Measurements from ENCODE around the gene CERS4.

- no peak for TF ChIP-seq POLR2A (IDR thresholded peaks at IDR 0.05; ENCODE audit: low read depth, low read length)
- no peak for TF ChIP-seq SP1 (IDR thresholded peaks at IDR 0.05; ENCODE audit: low read depth, low read length)
- TF ChIP-seq PBX3 (IDR thresholded peaks at IDR 0.05; ENCODE audit: insufficient replicate concordance, low read depth, low read length): no peak
- TF ChIP-seq EZH2 (IDR thresholded peaks at IDR 0.05; ENCODE audit: borderline replicate concordance, control insufficient read depth, low read depth, low read length): no peak
- no peak for TF ChIP-seq ATF3 (IDR thresholded peaks at IDR 0.05; ENCODE audit: borderline replicate concordance, extremely low read depth, low read depth, low read length)
- no peak for TF ChIP-seq EP300 (IDR thresholded peaks at IDR 0.05; ENCODE audit: borderline replicate concordance in 1 of 2, control insufficient read depth in 1 of 2, low read depth in 2 of 2, low read length in 2 of 2)
- TF ChIP-seq POLR2AphosphoS5 (IDR thresholded peaks at IDR 0.05; ENCODE audit: low read length): no peak
- TF ChIP-seq ELK1 (IDR thresholded peaks at IDR 0.05; ENCODE audit: low read depth, low read length): no peak
- TF ChIP-seq CTCF (IDR thresholded peaks at IDR 0.05 in 2 of 3, conservative IDR thresholded peaks at IDR 0.05 in 1 of 3; ENCODE audit: control insufficient read depth in 2 of 3, extremely low read depth in 1 of 3, insufficient read depth in 1 of 3, low read depth in 3 of 3, low read length in 3 of 3): no peak
These were observed 32.5 kb downstream of the CERS4 start for GRCh38 chr19:8241646-8242045.
